ENCODE data around the gene CACNA2D1. TPM values are rescaled to one million over a fixed set of nuclear protein-coding genes. Genes with fewer than 3 reads are reported as not detected.

The CACNA2D1 gene
- total and polyA plus RNA-seq, 12 donors = 10.5 to 60.9 (median 35.9) TPM

- H3K9me3 ChIP-seq (replicated peaks in 1 of 3) = no peaks in the 10 kb centered on the region
- no peak for DNase-seq
- H3K4me1 ChIP-seq (replicated peaks in 1 of 2) = no peaks in the 10 kb centered on the region
- no peaks in the 10 kb centered on the region for H3K36me3 ChIP-seq (replicated peaks in 1 of 2)
- WGBS, 4 donors = 92 to 100% (median 95%) methylated on average over 2 of the region's 2 CpGs
- intact Hi-C loops (cut with DNase I) = no loop called here
- H3K4me3 ChIP-seq = no peak overlapping the region
- H3K27ac ChIP-seq = no peak overlapping the region
- H3K27me3 ChIP-seq = no peaks in the 10 kb centered on the region
- TF ChIP-seq, protein P1, sequence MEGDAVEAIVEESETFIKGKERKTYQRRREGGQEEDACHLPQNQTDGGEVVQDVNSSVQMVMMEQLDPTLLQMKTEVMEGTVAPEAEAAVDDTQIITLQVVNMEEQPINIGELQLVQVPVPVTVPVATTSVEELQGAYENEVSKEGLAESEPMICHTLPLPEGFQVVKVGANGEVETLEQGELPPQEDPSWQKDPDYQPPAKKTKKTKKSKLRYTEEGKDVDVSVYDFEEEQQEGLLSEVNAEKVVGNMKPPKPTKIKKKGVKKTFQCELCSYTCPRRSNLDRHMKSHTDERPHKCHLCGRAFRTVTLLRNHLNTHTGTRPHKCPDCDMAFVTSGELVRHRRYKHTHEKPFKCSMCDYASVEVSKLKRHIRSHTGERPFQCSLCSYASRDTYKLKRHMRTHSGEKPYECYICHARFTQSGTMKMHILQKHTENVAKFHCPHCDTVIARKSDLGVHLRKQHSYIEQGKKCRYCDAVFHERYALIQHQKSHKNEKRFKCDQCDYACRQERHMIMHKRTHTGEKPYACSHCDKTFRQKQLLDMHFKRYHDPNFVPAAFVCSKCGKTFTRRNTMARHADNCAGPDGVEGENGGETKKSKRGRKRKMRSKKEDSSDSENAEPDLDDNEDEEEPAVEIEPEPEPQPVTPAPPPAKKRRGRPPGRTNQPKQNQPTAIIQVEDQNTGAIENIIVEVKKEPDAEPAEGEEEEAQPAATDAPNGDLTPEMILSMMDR (IDR thresholded peaks at IDR 0.05) = no peak
- no peak for TF ChIP-seq POLR2A (IDR thresholded peaks at IDR 0.05)
Observed at GRCh38 chr7:82067628-82068264, 375.8 kb downstream of the CACNA2D1 start.

GRCh38 chr7:82057476-82057875, 386.1 kb downstream of the CACNA2D1 start:
- Histone ChIP-seq H3K36me3 (replicated peaks in 1 of 2) (no peaks in the 10 kb centered on the region), H3K9me3 (replicated peaks in 1 of 3) (no peaks in the 10 kb centered on the region), H3K27ac (no peak overlapping the region), H3K27me3 (no peaks in the 10 kb centered on the region), H3K4me1 (replicated peaks in 1 of 2) (no peaks in the 10 kb centered on the region), H3K4me3 (no peak overlapping the region)
- intact Hi-C loops (cut with DNase I) = no loop called here
- no peak for TF ChIP-seq POLR2A (IDR thresholded peaks at IDR 0.05)
- TF ChIP-seq, protein P1 (IDR thresholded peaks at IDR 0.05) = no peak
- DNase-seq = no peak
- WGBS, 4 donors = 86 to 92% (median 88%) methylated on average over 1 of the region's 1 CpG

- no peaks in the 10 kb centered on the region for H3K4me1 ChIP-seq (replicated peaks in 1 of 2)
- DNase-seq = no peak
- intact Hi-C loops (cut with DNase I) = no loop called here
- H3K36me3 ChIP-seq (replicated peaks in 1 of 2) = no peaks in the 10 kb centered on the region
- no peaks in the 10 kb centered on the region for H3K9me3 ChIP-seq (replicated peaks in 1 of 3)
- no peaks in the 10 kb centered on the region for H3K27me3 ChIP-seq
- H3K27ac ChIP-seq = no peak overlapping the region
- H3K4me3 ChIP-seq = no peak overlapping the region
- WGBS, 4 donors = 91 to 97% (median 93%) methylated on average over 2 of the region's 2 CpGs
- TF ChIP-seq POLR2A (IDR thresholded peaks at IDR 0.05) = no peak
- TF ChIP-seq, protein P1 (IDR thresholded peaks at IDR 0.05) = no peak
Observed at GRCh38 chr7:82056282-82056681, 387.3 kb downstream of the CACNA2D1 start.

DNA sequence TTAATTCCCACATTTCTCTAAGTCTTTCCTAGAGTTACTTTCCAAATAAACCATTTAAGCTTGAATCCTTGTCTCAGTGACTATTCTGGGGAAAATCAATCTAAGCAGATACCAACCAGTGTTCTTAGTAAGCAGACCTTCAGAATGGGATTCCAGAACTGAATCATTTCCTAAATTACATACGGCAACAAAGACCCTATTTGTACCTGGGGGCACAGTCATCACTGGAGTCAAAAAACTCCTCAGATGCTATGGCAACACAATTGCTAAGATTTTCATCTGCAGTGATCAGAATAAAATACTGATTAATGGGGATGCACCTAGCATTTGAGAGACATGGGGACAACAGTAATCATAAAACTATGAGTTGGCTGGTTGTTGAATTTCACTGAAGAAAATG, 389.0 kb downstream of the CACNA2D1 start:
- Histone ChIP-seq H3K4me1 (replicated peaks in 1 of 2) (peaks cover 0 to 12% of the 10 kb centered on the region in 2 donors), H3K27me3 (no peaks in the 10 kb centered on the region), H3K27ac (no peak overlapping the region), H3K4me3 (no peak overlapping the region), H3K9me3 (replicated peaks in 1 of 3) (no peaks in the 10 kb centered on the region), H3K36me3 (replicated peaks in 1 of 2) (no peaks in the 10 kb centered on the region)
- no peak for DNase-seq
- 53 to 94% (median 84%) methylated on average over 1 of the region's 1 CpG for WGBS, 4 donors
- TF ChIP-seq POLR2A (IDR thresholded peaks at IDR 0.05) = no peak
- TF ChIP-seq, protein P1 (IDR thresholded peaks at IDR 0.05) = no peak
- intact Hi-C loops (cut with DNase I) = no loop called here
